COLO668 (cell line): ENCODE results near the gene MOB1A.
"Not testable (repeated sequence)": the region's sequence is repeated elsewhere in the genome, so short reads cannot be mapped to it uniquely, and the experiment has no call there.

ENCODE experiments used
- DNase-seq: peaks from one replicate; lab custom pipeline; 2025; ENCODE audit not compliant: unreplicated experiment; lab: John Stamatoyannopoulos, UW

The MOB1A gene

GRCh38 chr2:74178211-74179062 is at the start of gene MOB1A:
MOB1A (minus strand) TSS chr2:74178879; CDS start chr2:74178674, 205 bp downstream.
- DNase-seq, result peak; percentile 98

- DNase-seq, result peak; percentile 8
Measured at GRCh38 chr2:74227646-74228045, 49.0 kb upstream of the MOB1A start.

- no peak for DNase-seq
Measured at GRCh38 chr2:74226648-74227213, 48.1 kb upstream of the MOB1A start.

GRCh38 chr2:74225698-74226459 is 47.2 kb upstream of the MOB1A start:
- no peak for DNase-seq

GRCh38 chr2:74223941-74224770 is 45.5 kb upstream of the MOB1A start:
- DNase-seq, result no peak

GRCh38 chr2:74222300-74222650 is 43.6 kb upstream of the MOB1A start:
- DNase-seq, result no peak

GRCh38 chr2:74221604-74222299 is 43.1 kb upstream of the MOB1A start:
- no peak for DNase-seq

- no peak for DNase-seq
Measured at GRCh38 chr2:74221091-74221490, 42.4 kb upstream of the MOB1A start.

GRCh38 chr2:74219846-74220486 is 41.3 kb upstream of the MOB1A start:
- no peak for DNase-seq

- DNase-seq, result no peak
Measured at GRCh38 chr2:74216642-74217041, 38.0 kb upstream of the MOB1A start.

GRCh38 chr2:74215771-74216170 is 37.1 kb upstream of the MOB1A start:
- DNase-seq, result not testable (repeated sequence)

GRCh38 chr2:74212702-74213410 is 34.2 kb upstream of the MOB1A start:
- DNase-seq, result no peak

- no peak for DNase-seq
Measured at GRCh38 chr2:74206180-74206688, 27.6 kb upstream of the MOB1A start.

- peak; percentile 25 for DNase-seq
Measured at GRCh38 chr2:74205596-74205995, 26.9 kb upstream of the MOB1A start.

- DNase-seq, result no peak
Measured at GRCh38 chr2:74205113-74205512, 26.4 kb upstream of the MOB1A start.

GRCh38 chr2:74204436-74204835 is 25.8 kb upstream of the MOB1A start:
- no peak for DNase-seq

- no peak for DNase-seq
Measured at GRCh38 chr2:74201596-74201995, 22.9 kb upstream of the MOB1A start.

- DNase-seq, result no peak
Measured at GRCh38 chr2:74201196-74201595, 22.5 kb upstream of the MOB1A start.

- DNase-seq, result no peak
Measured at GRCh38 chr2:74199871-74200305, 21.2 kb upstream of the MOB1A start.
